ENCODE results near the gene CACNB4.

CACNB4 gene

DNA sequence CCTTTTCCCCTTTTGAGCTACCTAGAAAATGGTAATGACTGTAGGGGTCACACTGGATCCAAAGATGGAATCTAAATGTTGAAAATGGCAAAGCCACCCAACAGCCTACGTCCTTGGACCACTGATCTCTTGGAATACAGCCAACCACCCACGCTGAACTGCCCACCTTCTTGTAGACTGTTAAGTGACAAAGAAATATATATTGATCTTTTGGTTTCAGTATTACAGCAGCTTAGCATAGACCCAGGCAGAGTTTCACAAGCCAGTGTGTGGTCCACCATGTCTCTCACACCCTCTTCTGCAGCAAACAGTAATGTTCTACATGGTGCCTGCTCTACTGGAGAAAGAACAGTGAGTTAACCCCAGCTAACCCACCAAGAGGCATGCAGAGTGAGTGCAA lies 20.2 kb downstream of the CACNB4 start:
- TF ChIP-seq, protein P1, sequence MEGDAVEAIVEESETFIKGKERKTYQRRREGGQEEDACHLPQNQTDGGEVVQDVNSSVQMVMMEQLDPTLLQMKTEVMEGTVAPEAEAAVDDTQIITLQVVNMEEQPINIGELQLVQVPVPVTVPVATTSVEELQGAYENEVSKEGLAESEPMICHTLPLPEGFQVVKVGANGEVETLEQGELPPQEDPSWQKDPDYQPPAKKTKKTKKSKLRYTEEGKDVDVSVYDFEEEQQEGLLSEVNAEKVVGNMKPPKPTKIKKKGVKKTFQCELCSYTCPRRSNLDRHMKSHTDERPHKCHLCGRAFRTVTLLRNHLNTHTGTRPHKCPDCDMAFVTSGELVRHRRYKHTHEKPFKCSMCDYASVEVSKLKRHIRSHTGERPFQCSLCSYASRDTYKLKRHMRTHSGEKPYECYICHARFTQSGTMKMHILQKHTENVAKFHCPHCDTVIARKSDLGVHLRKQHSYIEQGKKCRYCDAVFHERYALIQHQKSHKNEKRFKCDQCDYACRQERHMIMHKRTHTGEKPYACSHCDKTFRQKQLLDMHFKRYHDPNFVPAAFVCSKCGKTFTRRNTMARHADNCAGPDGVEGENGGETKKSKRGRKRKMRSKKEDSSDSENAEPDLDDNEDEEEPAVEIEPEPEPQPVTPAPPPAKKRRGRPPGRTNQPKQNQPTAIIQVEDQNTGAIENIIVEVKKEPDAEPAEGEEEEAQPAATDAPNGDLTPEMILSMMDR (IDR thresholded peaks at IDR 0.05; ENCODE audit: low read depth, low read length, missing control alignments): no peak
- no peak for DNase-seq (ENCODE audit: low read depth)
- H3K4me3 ChIP-seq (ENCODE audit: low read depth, low read length): no peak overlapping the region
- in situ Hi-C loops (cut with HindIII; ENCODE audit: low sequenced_read_pairs): no loop called here

DNA sequence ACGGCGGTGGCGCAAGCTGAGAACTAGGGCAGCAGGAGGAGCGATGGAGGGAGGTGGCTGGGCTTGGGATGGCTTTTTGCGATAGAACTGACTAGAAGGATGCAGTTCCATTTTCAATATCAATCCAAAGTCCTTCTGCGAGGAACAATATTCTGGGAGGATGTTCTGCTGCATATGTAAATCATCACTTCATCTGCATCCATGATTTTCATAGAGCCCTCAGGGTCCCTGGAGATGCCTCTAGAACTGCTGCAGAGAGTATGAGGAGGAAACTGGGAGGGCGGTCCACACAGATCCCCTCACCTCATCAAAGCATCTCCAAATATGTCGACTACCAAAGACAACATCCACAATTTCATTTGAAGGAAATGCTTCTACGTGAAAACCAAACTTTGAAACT lies 20.8 kb downstream of the CACNB4 start:
- TF ChIP-seq, protein P1 (IDR thresholded peaks at IDR 0.05; ENCODE audit: low read depth, low read length, missing control alignments): no peak

GRCh38 chr2:152075461-152076050 lies 23.3 kb downstream of the CACNB4 start:
- no peak overlapping the region for H3K4me3 ChIP-seq (ENCODE audit: low read depth, low read length)
- in situ Hi-C loops (cut with HindIII; ENCODE audit: low sequenced_read_pairs): no loop called here
- TF ChIP-seq, protein P1 (IDR thresholded peaks at IDR 0.05; ENCODE audit: low read depth, low read length, missing control alignments): no peak
- no peak for DNase-seq (ENCODE audit: low read depth)

More for the DNA sequence above, 20.8 kb downstream of the CACNB4 start:
- DNase-seq (ENCODE audit: low read depth): no peak
- in situ Hi-C loops (cut with HindIII; ENCODE audit: low sequenced_read_pairs): no loop called here
- no peak overlapping the region for H3K4me3 ChIP-seq (ENCODE audit: low read depth, low read length)

- TF ChIP-seq, protein P1 (IDR thresholded peaks at IDR 0.05; ENCODE audit: low read depth, low read length, missing control alignments): no peak
- in situ Hi-C loops (cut with HindIII; ENCODE audit: low sequenced_read_pairs): no loop called here
- DNase-seq (ENCODE audit: low read depth): no peak
- H3K4me3 ChIP-seq (ENCODE audit: low read depth, low read length): no peak overlapping the region
These were observed 26.8 kb downstream of the CACNB4 start for GRCh38 chr2:152072011-152072410.

DNA sequence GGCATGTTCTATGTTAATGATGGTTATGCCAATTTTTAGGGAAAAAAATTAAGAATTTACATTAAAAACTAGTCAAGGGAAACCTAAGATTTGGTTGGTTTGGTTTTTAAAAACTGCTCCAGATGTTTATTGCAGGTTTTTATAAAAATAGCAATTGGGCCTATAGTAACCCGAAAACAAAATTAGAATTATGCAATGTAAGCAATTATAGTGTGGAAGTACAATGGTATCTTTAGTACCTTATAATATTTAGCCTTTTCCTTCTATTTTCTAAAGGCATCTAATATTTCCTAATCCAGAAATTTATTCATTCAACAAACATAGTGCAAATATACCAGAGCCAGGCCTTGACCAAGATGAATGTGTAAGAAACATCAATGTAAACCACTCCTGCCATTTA lies 27.3 kb downstream of the CACNB4 start:
- in situ Hi-C loops (cut with HindIII; ENCODE audit: low sequenced_read_pairs): no loop called here
- no peak overlapping the region for H3K4me3 ChIP-seq (ENCODE audit: low read depth, low read length)
- TF ChIP-seq, protein P1 (IDR thresholded peaks at IDR 0.05; ENCODE audit: low read depth, low read length, missing control alignments): no peak
- no peak for DNase-seq (ENCODE audit: low read depth)

GRCh38 chr2:152071092-152071491 lies 27.8 kb downstream of the CACNB4 start:
- DNase-seq (ENCODE audit: low read depth): no peak
- in situ Hi-C loops (cut with HindIII; ENCODE audit: low sequenced_read_pairs): no loop called here
- TF ChIP-seq, protein P1 (IDR thresholded peaks at IDR 0.05; ENCODE audit: low read depth, low read length, missing control alignments): no peak
- no peak overlapping the region for H3K4me3 ChIP-seq (ENCODE audit: low read depth, low read length)
